ENCODE results near the gene ATAD3C.

GRCh38 chr1:1430992-1431844, 18.3 kb upstream of the ATAD3C start:
- no peak for TF ChIP-seq POLR2A (IDR thresholded peaks at IDR 0.05; ENCODE audit: low read depth, low read length)
- TF ChIP-seq CTCF (conservative IDR thresholded peaks at IDR 0.05; ENCODE audit: low read depth, low read length) = no peak
